HepG2 (cell line): ENCODE measurements around the gene TRIO. TPM values are rescaled to one million over a fixed set of nuclear protein-coding genes. Genes with fewer than 3 reads are reported as not detected.

Source experiments
- CREB1 ChIP-seq, 2 experiments: fragments of 450-650 bp in 1 of 2; IDR thresholded peaks; 2 replicates each; pipeline ENCODE4 v1.6.1; 2016 to 2017; ENCODE audit warnings: control low read depth in 1 of 2, mild to moderate bottlenecking in 1 of 2, missing compliant biosample characterization in 1 of 2, missing genetic modification characterization in 1 of 2
- DMAP1 ChIP-seq: IDR thresholded peaks from 2 replicates; pipeline ENCODE4 v1.6.1; 2016
- DR1 ChIP-seq: sonication (generic); formaldehyde crosslinking; IDR thresholded peaks from 2 replicates; pipeline ENCODE4 v1.8.0; 2021; ENCODE audit warnings: mild to moderate bottlenecking, missing genetic modification reagents, inconsistent platforms
- MAFG ChIP-seq: sonication (generic); formaldehyde crosslinking; IDR thresholded peaks from 2 replicates; pipeline ENCODE4 v1.5.1; 2020; ENCODE audit warnings: mild to moderate bottlenecking, missing genetic modification reagents
- NCOA1 ChIP-seq: sonication (generic); formaldehyde crosslinking; IDR thresholded peaks from 2 replicates; pipeline ENCODE4 v1.9.0; 2021; ENCODE audit warnings: missing genetic modification reagents
- NFE2L2 ChIP-seq: fragments of 150-350 bp; IDR thresholded peaks from 2 replicates; pipeline ENCODE4 v1.6.1; 2014; ENCODE audit warnings: low read length
- RAD21 ChIP-seq: fragments of 450-650 bp; formaldehyde crosslinking; IDR thresholded peaks from 2 replicates; pipeline ENCODE4 v1.5.0; 2020; ENCODE audit warnings: mild to moderate bottlenecking
- RXRB ChIP-seq: IDR thresholded peaks from 2 replicates; pipeline ENCODE4 v1.6.1; 2016; ENCODE audit warnings: borderline replicate concordance, missing genetic modification reagents, missing compliant biosample characterization
- TOPORS ChIP-seq: sonication (generic); formaldehyde crosslinking; IDR thresholded peaks from 2 replicates; pipeline ENCODE4 v1.8.0; 2023; ENCODE audit warnings: mild to moderate bottlenecking, missing genetic modification reagents
- ZMAT3 ChIP-seq: sonication (generic); formaldehyde crosslinking; conservative IDR thresholded peaks from 2 replicates; pipeline ENCODE4 v1.7.0; 2021; ENCODE audit warnings: missing genetic modification reagents
- ZNF878 ChIP-seq: sonication (generic); formaldehyde crosslinking; IDR thresholded peaks from 2 replicates; pipeline ENCODE4 v1.8.1; 2023; ENCODE audit warnings: mild to moderate bottlenecking, missing genetic modification reagents, moderate library complexity
- polyA plus RNA-seq, 8 experiments: library from polyadenylated mRNA; depleted of rRNA in 3 of 8; stranded (reverse) in 7 of 8; unstranded in 1 of 8; fragments of >200 nt; fragmentation: Illumina TruSeq in 4 of 8; extraction: Trizol in 4 of 8; gene quantifications; 2 replicates each; pipeline versions ENCODE4 v1.2.1 to v1.2.3, GENCODE V29; 2011 to 2016; ENCODE audit warnings: low read depth in 4 of 8, missing spikeins in 1 of 8, mixed read lengths in 1 of 8; ENCODE audit not compliant: insufficient read depth in 1 of 8
- total RNA-seq, 5 experiments: library from RNA; depleted of rRNA; stranded (reverse); fragments of >200 nt; fragmentation: Illumina TruSeq; extraction: Trizol; gene quantifications; 2 replicates each; pipeline ENCODE4 v1.2.3, GENCODE V29; 2016; ENCODE audit warnings: low read depth in 1 of 5
- TF ChIP-seq, protein P1 (sequence below): sonication (generic); formaldehyde crosslinking; IDR thresholded peaks from 2 replicates; pipeline ENCODE4 v1.8.1; 2023; ENCODE audit warnings: mild to moderate bottlenecking, missing genetic modification reagents
- TF ChIP-seq, protein P2 (sequence below), 2 experiments: fragments of 450-650 bp in 1 of 2; sonication (generic) in 1 of 2; formaldehyde crosslinking in 1 of 2; IDR thresholded peaks; 2 replicates each; pipeline versions ENCODE4 v1.6.1 to v1.8.0; 2016 to 2022; ENCODE audit warnings: antibody characterized with exemption in 1 of 2, mild to moderate bottlenecking in 1 of 2, missing genetic modification reagents in 1 of 2
- TF ChIP-seq, protein P3 (sequence below): IDR thresholded peaks from 2 replicates; pipeline ENCODE4 v1.6.1; 2016

The TRIO gene
- total and polyA plus RNA-seq, 2 of the 13 experiments (the other 11 are each of a cell fraction or from before 2014, with no cell fraction given) = 45.2 to 45.9 TPM

DNA sequence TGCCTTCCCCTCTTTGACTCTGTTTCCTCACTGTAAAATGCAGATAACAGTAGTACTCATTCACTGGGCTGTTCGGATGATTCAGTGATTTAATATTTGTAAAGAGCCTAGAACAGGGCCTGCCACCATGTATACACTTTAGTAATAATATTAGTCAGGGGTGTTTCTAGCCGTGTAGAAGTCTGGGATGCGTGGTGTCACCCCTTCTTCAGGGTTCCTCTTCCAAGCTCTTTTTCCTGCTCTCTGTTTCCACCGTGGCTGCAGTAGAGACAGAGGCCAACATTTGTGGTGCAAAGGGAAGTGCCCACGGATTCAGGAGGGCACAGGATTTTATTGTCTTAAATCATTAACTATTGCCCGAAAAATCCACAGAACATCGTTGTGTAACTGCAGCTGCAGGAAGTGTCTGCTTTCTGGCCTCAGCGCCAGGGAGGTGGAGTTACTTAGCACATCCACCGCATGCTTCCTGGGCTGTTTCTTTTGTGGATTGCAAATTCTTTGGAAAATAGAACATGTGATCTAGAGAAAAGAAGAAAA is 61.7 kb downstream of the TRIO start (continued):
- TF ChIP-seq CREB1 (IDR thresholded peaks at IDR 0.05) = no peak
- no peak for TF ChIP-seq CREB1 (CRISPR knock-in tag; IDR thresholded peaks at IDR 0.05)
- no peak for TF ChIP-seq ZNF878
- peak; percentile 21; the same call in 1 of the 2 replicates for TF ChIP-seq RXRB (CRISPR knock-in tag)
- TF ChIP-seq, protein P1, sequence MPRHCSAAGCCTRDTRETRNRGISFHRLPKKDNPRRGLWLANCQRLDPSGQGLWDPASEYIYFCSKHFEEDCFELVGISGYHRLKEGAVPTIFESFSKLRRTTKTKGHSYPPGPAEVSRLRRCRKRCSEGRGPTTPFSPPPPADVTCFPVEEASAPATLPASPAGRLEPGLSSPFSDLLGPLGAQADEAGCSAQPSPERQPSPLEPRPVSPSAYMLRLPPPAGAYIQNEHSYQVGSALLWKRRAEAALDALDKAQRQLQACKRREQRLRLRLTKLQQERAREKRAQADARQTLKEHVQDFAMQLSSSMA = no peak
- TF ChIP-seq DR1 (CRISPR knock-in tag) = no peak
- TF ChIP-seq, protein P2, sequence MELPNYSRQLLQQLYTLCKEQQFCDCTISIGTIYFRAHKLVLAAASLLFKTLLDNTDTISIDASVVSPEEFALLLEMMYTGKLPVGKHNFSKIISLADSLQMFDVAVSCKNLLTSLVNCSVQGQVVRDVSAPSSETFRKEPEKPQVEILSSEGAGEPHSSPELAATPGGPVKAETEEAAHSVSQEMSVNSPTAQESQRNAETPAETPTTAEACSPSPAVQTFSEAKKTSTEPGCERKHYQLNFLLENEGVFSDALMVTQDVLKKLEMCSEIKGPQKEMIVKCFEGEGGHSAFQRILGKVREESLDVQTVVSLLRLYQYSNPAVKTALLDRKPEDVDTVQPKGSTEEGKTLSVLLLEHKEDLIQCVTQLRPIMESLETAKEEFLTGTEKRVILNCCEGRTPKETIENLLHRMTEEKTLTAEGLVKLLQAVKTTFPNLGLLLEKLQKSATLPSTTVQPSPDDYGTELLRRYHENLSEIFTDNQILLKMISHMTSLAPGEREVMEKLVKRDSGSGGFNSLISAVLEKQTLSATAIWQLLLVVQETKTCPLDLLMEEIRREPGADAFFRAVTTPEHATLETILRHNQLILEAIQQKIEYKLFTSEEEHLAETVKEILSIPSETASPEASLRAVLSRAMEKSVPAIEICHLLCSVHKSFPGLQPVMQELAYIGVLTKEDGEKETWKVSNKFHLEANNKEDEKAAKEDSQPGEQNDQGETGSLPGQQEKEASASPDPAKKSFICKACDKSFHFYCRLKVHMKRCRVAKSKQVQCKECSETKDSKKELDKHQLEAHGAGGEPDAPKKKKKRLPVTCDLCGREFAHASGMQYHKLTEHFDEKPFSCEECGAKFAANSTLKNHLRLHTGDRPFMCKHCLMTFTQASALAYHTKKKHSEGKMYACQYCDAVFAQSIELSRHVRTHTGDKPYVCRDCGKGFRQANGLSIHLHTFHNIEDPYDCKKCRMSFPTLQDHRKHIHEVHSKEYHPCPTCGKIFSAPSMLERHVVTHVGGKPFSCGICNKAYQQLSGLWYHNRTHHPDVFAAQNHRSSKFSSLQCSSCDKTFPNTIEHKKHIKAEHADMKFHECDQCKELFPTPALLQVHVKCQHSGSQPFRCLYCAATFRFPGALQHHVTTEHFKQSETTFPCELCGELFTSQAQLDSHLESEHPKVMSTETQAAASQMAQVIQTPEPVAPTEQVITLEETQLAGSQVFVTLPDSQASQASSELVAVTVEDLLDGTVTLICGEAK (IDR thresholded peaks at IDR 0.05) = no peak
- TF ChIP-seq, protein P2 (CRISPR knock-in tag; IDR thresholded peaks at IDR 0.05) = no peak
- no peak for TF ChIP-seq MAFG
- TF ChIP-seq RAD21 (CRISPR knock-in tag) = no peak
- TF ChIP-seq, protein P3, sequence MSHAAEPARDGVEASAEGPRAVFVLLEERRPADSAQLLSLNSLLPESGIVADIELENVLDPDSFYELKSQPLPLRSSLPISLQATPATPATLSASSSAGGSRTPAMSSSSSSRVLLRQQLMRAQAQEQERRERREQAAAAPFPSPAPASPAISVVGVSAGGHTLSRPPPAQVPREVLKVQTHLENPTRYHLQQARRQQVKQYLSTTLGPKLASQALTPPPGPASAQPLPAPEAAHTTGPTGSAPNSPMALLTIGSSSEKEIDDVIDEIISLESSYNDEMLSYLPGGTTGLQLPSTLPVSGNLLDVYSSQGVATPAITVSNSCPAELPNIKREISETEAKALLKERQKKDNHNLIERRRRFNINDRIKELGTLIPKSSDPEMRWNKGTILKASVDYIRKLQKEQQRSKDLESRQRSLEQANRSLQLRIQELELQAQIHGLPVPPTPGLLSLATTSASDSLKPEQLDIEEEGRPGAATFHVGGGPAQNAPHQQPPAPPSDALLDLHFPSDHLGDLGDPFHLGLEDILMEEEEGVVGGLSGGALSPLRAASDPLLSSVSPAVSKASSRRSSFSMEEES (CRISPR knock-in tag) = no peak
- no peak; the same call in 1 of the 2 replicates for TF ChIP-seq DMAP1 (CRISPR knock-in tag)
- no peak for TF ChIP-seq ZMAT3 (CRISPR knock-in tag)
- TF ChIP-seq NFE2L2 = no peak
- no peak for TF ChIP-seq NCOA1 (CRISPR knock-in tag)
- TF ChIP-seq TOPORS (CRISPR knock-in tag) = no peak
